ENCODE results near the gene DDX24.

The DDX24 gene

DNA sequence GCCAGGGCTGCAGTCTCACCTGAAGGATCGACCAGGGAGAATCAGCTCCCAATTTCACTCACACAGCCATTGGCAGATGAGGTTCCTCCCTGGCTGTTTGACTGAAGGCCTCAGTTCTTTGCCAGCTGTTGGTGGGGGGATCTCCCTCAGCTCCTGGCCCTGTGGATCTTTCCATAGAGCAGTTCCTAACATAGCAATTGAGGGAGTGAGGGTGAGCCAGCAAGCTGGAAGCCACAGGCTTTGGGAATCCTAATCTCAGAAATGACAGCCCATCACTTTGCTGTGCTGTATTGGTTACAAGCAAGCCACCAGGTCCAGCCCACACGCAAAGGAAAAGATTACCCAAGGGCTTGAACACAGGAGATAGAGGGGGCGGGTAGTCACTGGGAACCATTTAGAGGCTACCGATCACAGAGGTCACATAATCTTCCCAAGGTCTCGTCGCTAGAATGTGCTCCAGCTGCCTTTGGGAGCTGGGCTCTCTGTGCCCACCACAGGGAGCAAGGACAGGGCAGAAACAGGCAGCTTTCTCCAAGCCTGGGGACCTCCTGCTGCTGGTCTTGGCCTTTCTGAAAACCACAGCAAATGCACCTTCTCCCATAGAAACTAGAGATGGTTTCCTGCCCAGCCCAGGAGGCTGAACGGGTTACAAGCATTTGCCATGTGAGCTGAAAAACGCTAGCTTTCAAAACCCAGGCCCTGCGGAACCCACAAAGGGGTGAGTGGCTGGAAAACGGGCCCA, 59.4 kb downstream of the DDX24 start:
- TF ChIP-seq CTCF (IDR thresholded peaks at IDR 0.05; ENCODE audit: low read depth, low read length, missing control alignments): no peak
- no peak for DNase-seq (ENCODE audit: low read depth)
- H3K4me3 ChIP-seq (ENCODE audit: low read depth, low read length): no peak overlapping the region

DNA sequence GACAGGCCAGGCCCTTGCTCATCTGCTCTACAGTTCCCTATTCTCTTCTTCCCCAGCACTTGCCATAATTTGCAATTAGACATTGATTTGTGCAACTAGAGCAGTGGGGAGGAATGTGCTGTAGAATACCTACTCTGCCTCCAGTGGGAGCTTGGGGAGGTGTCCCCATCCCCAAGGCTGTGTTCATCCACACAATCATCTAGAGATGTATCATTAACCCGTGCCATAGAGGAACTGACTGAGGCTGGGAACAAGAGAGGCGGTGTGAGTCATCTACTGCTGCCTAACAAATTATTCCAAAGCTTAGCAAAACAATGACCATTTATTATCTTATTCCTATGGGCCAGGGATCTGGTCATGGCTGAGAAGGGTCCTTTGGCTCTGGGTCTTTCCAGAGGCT, 60.0 kb downstream of the DDX24 start:
- DNase-seq (ENCODE audit: low read depth): no peak
- no peak for TF ChIP-seq CTCF (IDR thresholded peaks at IDR 0.05; ENCODE audit: low read depth, low read length, missing control alignments)
- no peak overlapping the region for H3K4me3 ChIP-seq (ENCODE audit: low read depth, low read length)

GRCh38 chr14:94020267-94020666, 60.7 kb downstream of the DDX24 start:
- no peak for TF ChIP-seq CTCF (IDR thresholded peaks at IDR 0.05; ENCODE audit: low read depth, low read length, missing control alignments)

DNA sequence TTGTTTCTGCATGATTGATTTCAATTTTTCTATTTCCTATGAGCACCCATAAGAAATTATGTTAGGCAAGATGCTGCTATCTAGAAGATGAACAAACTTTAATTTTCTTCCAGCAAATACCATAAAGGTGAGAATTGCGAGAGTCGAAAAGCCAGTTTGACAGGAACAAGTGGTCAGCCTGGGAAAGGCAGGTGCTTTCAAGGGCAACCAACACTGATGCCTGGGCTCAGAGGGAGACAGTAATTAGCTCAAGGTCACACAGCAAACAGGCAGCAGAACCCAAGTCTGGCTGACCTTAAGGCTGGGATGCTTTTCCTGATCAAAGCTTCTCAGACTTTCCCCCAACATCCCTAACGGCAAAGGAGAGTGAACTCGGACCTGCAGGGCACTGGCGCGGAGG, 61.7 kb downstream of the DDX24 start:
- DNase-seq (ENCODE audit: low read depth): no peak
- TF ChIP-seq CTCF (IDR thresholded peaks at IDR 0.05; ENCODE audit: low read depth, low read length, missing control alignments): no peak

More at GRCh38 chr14:94020267-94020666, 60.7 kb downstream of the DDX24 start:
- no peak for DNase-seq (ENCODE audit: low read depth)
- H3K4me3 ChIP-seq (ENCODE audit: low read depth, low read length): no peak overlapping the region

DNA sequence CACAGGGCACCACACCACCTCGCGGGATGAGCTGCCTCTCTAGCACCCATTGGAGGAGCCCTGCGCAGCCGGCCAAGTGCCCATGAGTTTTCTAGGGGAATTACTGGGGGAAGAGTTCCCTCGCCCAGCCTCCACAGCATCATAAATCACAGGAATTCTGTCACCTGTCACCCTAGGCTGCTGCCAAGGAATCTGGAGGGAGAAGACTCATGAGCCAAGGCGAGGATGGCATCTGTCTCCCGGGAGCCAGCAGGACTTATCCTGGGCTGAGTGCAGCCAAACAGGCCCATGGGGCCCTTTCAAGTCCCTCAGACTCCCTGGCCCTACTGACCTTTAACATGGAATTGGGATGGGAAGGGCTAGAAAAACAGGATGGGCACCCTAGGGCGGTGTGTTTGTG, 62.7 kb downstream of the DDX24 start:
- no peak for TF ChIP-seq CTCF (IDR thresholded peaks at IDR 0.05; ENCODE audit: low read depth, low read length, missing control alignments)
- no peak for DNase-seq (ENCODE audit: low read depth)
- H3K4me3 ChIP-seq (ENCODE audit: low read depth, low read length): no peak overlapping the region

More for the DNA sequence above, 61.7 kb downstream of the DDX24 start:
- H3K4me3 ChIP-seq (ENCODE audit: low read depth, low read length): no peak overlapping the region

DNA sequence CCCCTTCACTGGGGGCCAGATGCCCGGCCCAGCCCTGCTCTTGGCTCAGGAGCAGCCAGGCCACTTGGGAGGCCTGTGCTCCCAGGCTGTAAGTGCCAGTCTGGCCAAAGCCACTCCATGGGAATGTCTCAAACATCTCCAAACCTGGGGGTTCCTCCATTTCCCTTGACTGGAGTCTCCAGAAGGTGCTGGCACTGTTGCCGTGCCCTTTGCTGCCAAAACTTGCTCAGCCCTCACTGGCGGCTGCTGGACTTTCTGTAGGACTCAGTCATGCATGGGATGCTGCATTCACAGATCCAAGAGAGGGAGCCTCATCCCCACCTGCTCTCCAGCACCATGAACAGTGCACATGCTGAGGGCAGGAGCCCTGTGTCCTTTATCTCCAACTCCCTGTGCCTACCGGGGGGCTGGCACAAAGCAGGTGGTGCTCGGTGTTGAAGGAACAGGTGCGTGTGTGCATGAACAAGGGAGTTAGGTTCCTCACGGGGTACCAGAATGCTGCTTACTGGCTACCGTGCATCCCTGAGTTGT, 64.5 kb downstream of the DDX24 start:
- DNase-seq (ENCODE audit: low read depth): no peak
- no peak for TF ChIP-seq CTCF (IDR thresholded peaks at IDR 0.05; ENCODE audit: low read depth, low read length, missing control alignments)
- no peak overlapping the region for H3K4me3 ChIP-seq (ENCODE audit: low read depth, low read length)

GRCh38 chr14:94015223-94015622, 65.8 kb downstream of the DDX24 start:
- DNase-seq (ENCODE audit: low read depth): no peak
- TF ChIP-seq CTCF (IDR thresholded peaks at IDR 0.05; ENCODE audit: low read depth, low read length, missing control alignments): no peak
- no peak overlapping the region for H3K4me3 ChIP-seq (ENCODE audit: low read depth, low read length)

All from GM12864 (cell line).